NCI-H1105 treated with DMSO at 0.1 percent for 48 hours (cell line): ENCODE measurements around the gene NPHP4.
"Not testable (repeated sequence)": the region's sequence is repeated elsewhere in the genome, so short reads cannot be mapped to it uniquely, and the experiment has no call there.

Experiments used
- DNase-seq: peaks from one replicate; lab custom pipeline; 2025; lab: John Stamatoyannopoulos, UW

Gene NPHP4

GRCh38 chr1:5911871-5912271, 80.4 kb downstream of the NPHP4 start:
- DNase-seq: no peak

DNA sequence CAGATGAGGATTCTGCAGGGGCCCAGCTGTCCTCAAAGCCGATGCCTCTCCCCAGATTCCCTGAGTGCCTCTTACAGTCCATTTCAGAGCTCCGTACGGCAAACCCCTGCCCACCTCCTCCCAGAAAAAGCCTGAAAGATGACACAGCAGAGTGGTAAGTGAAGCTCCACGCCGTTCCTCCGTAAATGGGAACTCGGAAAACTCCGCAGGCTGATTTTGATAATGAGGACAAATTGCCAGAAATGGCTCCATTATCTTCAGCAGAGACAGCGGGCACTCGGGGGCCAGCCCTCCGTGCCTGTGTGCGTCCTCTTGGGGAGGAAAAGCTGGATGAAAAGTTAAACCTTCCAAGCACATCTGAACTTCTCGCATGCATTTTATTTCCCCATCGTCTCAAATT, 81.1 kb downstream of the NPHP4 start:
- no peak for DNase-seq

- no peak for DNase-seq
These were observed 81.6 kb downstream of the NPHP4 start for GRCh38 chr1:5910666-5911065.

DNA sequence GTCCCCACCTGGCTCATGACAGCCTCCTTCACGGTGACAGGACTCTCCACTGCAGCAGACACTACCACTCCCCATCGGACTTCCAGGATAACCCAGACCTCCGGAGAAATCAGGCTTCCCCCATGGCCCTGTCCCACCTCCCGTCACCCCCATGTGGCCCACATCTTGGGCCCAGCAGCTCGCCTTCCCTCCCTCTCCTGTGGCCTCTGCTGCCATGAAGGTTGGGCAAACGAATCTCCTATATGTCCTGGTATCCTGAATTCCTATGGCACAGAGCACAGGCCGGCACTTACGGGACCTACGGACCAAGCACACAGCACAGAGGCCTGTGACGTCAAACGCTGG, 82.0 kb downstream of the NPHP4 start:
- no peak for DNase-seq

DNA sequence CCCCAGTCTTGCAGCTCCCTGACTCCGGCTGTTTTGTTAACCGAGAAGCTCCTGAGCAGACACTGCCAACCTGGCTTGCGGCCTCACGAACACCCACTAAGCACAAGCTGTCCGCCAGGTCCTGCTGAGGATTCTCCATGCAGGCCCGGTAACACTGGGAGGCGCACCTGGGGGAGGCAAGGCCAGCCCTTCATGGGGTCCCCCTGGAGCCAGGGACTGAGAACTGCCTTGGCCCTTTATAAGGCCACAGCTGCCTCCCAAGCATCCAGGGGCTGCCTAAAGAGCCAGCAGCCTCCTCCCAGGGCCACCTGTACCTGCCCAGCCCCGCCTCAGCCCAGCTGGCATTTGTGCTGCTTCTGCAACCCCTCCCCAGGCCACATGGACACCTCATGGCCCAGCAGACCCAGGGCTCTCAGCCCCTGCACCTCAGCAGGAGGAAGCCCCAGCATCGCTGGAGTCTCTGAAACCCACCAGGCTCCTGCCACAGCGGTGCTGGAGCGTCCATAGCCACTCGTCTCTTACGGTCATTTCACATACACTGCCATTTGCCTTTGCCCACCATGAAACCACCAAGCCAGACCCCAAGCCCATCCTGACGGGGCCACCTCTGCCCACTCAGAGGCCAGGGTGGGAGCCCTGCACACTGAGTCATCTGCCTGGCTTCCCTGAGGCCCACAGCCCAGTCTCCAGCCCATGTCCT, 82.5 kb downstream of the NPHP4 start:
- no peak for DNase-seq

- no peak for DNase-seq
These were observed 83.5 kb downstream of the NPHP4 start for GRCh38 chr1:5908461-5909375.

- no peak for DNase-seq
These were observed 84.3 kb downstream of the NPHP4 start for GRCh38 chr1:5907966-5908365.

DNA sequence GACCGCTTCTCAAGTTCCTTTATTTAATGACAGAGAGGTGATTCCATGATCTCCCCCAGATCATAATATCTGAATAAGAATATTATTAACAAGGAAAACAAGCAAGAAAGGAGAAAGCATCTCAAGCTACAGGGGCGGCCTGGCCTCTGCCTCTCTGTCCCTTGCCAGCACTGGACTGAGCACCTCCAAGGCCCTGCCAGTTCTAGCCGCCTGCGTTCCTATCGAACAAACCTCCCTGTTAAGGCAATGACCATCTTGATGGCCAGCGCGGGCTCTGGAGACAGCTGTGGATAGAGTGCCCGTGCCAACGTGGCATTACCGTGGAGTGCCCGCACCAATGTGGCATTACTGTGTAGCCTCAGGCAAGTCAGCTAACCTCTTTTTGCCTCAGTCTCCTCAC, 84.8 kb downstream of the NPHP4 start:
- DNase-seq: no peak

GRCh38 chr1:5906966-5907365, 85.3 kb downstream of the NPHP4 start:
- no peak for DNase-seq

GRCh38 chr1:5906116-5906515, 86.1 kb downstream of the NPHP4 start:
- DNase-seq: no peak

DNA sequence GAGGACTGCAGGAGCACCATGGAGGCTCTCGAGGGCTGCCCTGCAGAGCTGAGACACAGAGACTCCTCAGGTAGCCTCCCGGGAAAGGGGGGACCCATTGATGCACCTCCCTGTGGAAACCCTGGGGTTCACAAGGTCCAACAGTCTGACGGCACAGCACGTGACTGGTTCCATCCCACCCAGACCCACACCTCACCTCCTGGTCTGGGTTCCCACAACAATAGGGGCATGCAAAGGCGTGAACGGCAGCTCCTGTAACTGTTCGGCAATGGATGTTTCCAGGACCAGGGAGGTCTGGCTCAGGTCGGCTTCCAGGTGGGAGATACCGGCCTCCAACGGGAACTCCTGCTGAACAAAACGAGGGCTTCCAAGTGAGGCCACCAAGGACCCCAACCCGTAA, 86.8 kb downstream of the NPHP4 start:
- DNase-seq: no peak

- no peak for DNase-seq
These were observed 87.7 kb downstream of the NPHP4 start for GRCh38 chr1:5904551-5904950.

DNA sequence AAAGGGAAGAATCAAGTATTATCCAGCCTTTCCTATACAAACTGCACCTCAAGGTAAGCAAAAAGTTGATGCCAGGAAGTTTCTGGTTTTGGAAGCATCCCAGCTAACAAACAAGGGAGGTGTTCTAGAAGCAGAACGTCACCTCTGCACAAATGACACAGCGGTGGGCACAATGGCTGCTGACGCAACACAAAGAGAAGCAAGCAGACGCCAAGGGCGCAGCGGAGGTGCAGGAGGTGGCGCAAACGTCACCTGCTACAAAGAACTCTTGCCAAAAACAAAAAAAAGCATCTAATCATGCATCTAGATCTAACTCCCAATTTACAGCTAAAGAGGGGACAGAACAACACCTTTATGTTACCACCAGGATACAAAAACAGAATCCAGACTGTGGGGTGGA, 88.5 kb downstream of the NPHP4 start:
- no peak for DNase-seq

- DNase-seq: no peak
These were observed 89.2 kb downstream of the NPHP4 start for GRCh38 chr1:5903031-5903430.

- no peak for DNase-seq
These were observed 90.4 kb downstream of the NPHP4 start for GRCh38 chr1:5901841-5902240.

DNA sequence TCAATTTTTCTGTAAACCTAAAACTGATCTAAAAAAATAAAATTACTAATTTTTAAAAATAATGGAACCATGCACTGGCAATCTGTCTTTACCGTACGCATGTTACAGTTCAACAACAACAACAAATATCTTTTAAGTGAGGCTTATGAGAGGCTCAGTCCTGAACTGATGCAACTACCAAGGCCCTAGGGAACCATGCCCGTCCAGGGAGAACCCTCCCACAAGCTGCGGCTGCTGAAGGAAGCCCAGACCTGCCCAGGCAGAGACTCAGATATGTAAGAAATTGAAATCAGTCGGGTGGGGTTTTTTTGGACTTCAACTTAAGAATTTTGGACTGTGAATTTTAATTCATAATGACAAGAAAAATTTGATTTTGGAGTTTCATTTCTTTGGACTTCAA, 91.1 kb downstream of the NPHP4 start:
- no peak for DNase-seq

GRCh38 chr1:5898266-5898665, 94.0 kb downstream of the NPHP4 start:
- DNase-seq: no peak

GRCh38 chr1:5896706-5897660, 95.2 kb downstream of the NPHP4 start:
- DNase-seq: no peak

- no peak for DNase-seq
These were observed 96.5 kb downstream of the NPHP4 start for GRCh38 chr1:5895446-5896406.

DNA sequence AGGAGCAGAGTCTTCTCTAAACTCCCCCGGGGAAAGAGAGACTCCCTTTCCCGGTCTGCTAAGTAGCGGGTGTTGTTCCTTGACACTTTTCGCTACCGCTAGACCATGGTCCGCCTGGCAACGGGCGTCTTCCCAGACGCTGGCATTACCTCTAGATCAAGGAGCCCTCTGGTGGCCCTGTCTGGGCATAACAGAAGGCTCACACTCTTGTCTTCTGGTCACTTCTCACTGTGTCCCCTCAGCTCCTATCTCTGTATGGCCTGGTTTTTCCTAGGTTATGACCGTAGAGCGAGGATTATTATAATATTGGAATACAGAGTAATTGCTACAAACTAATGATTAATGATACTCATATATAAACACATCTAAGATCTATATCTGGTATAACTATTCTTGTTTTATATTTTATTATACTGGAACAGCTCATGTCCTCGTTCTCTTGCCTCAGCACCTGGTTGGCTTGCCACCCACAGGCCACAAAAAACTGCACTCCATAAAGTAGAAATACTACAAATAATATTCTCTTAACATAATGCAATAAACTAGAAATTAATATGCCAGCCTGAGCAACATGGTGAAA, 98.4 kb downstream of the NPHP4 start:
- DNase-seq: not testable (repeated sequence)

- DNase-seq: no peak
These were observed 99.9 kb downstream of the NPHP4 start for GRCh38 chr1:5892329-5892728.
